Activated CD8-positive, alpha-beta T cell treated with anti-CD3 and anti-CD28 coated beads for 36 hours (primary cell): ENCODE results near the gene CRKL. TPM values are rescaled to one million over a fixed set of nuclear protein-coding genes. Genes with fewer than 3 reads are reported as not detected.

ENCODE experiments used
- ATAC-seq: fragments of 200-7000 bp; cut with Tn5 transposase; one replicate; pipeline ENCODE4 v1.10.0; 2021; ENCODE audit warnings: mild to moderate bottlenecking, moderate library complexity
- CTCF ChIA-PET: fragments of 350-600 bp; sonication (Branson Sonifier 250); formaldehyde crosslinking; loops from one replicate; lab custom pipeline; 2021; ENCODE audit warnings: antibody characterized with exemption; lab: Charles Lee
- POLR2A ChIA-PET: fragments of 350-600 bp; sonication (Branson Sonifier 250); formaldehyde crosslinking; loops from one replicate; lab custom pipeline; 2021; ENCODE audit warnings: antibody characterized with exemption; lab: Charles Lee
- DNase-seq: peaks from one replicate; pipeline ENCODE4 v3.0.0-alpha.2; 2020
- H3K27ac Mint-ChIP-seq: one replicate; pipeline ENCODE4 v1.8.0; 2021; ENCODE audit warnings: mild to moderate bottlenecking, mixed read lengths
- H3K27me3 Mint-ChIP-seq: one replicate; pipeline ENCODE4 v1.8.0; 2021; ENCODE audit warnings: mixed read lengths
- H3K36me3 Mint-ChIP-seq: one replicate; pipeline ENCODE4 v1.8.0; 2021; ENCODE audit warnings: low read depth, mixed read lengths
- H3K4me1 Mint-ChIP-seq: one replicate; pipeline ENCODE4 v1.8.0; 2021; ENCODE audit warnings: low read depth, mixed read lengths
- H3K4me3 Mint-ChIP-seq: one replicate; pipeline ENCODE4 v1.8.0; 2021; ENCODE audit warnings: mild to moderate bottlenecking, moderate library complexity, mixed read lengths
- H3K9me3 Mint-ChIP-seq: one replicate; pipeline ENCODE4 v1.8.0; 2021; ENCODE audit warnings: mixed read lengths
- intact Hi-C: fragments of 100-400 bp; cut with micrococcal nuclease; formaldehyde crosslinking; loops from one replicate; pipeline ENCODE4 v1.10.0; 2022
- total RNA-seq, 2 experiments: library from RNA; stranded (reverse); gene quantifications; one replicate each; pipeline ENCODE4 v1.2.3, GENCODE V29; 2021
- TF ChIP-seq, protein P1 (sequence below): fragments of 200-600 bp; IDR thresholded peaks from one replicate; pipeline ENCODE4 v1.8.0; 2022; ENCODE audit warnings: antibody characterized with exemption, mild to moderate bottlenecking

The CRKL gene
- total RNA-seq, 2 experiments from 2014 or later, result 99.1 to 102 TPM

DNA sequence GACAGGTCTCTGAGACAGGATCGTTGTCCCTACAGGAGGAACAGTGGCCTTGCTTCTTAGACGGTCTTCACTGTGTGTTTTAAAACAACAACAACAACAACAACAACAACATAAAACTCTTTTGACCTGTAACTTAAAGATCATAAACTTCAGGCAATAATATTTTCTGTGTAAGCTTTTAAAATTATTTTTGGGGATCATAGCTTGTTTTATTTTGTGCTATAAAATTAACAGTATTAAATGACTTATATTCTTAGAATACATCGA, 36.1 kb downstream of the CRKL start:
- TF ChIP-seq, protein P1, sequence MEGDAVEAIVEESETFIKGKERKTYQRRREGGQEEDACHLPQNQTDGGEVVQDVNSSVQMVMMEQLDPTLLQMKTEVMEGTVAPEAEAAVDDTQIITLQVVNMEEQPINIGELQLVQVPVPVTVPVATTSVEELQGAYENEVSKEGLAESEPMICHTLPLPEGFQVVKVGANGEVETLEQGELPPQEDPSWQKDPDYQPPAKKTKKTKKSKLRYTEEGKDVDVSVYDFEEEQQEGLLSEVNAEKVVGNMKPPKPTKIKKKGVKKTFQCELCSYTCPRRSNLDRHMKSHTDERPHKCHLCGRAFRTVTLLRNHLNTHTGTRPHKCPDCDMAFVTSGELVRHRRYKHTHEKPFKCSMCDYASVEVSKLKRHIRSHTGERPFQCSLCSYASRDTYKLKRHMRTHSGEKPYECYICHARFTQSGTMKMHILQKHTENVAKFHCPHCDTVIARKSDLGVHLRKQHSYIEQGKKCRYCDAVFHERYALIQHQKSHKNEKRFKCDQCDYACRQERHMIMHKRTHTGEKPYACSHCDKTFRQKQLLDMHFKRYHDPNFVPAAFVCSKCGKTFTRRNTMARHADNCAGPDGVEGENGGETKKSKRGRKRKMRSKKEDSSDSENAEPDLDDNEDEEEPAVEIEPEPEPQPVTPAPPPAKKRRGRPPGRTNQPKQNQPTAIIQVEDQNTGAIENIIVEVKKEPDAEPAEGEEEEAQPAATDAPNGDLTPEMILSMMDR, result no peak
- intact Hi-C loops, result no loop called here
- ChIA-PET CTCF (interaction anchor here (1.1 to 1.5 kb wide), 2 partner anchors 8 to 12 kb away, joined by 3 to 4 read pairs; no protein-coding TSS in a partner anchor), POLR2A (interaction anchor here (0.5 kb wide), 1 partner anchor 76 kb away, joined by 3 read pairs; no protein-coding TSS in a partner anchor)
- Mint-ChIP-seq H3K4me1 (peaks cover 23% of the 10 kb centered on the region), H3K4me3 (no peak overlapping the region), H3K9me3 (no peaks in the 10 kb centered on the region), H3K27ac (no peak overlapping the region), H3K27me3 (peaks cover 17% of the 10 kb centered on the region), H3K36me3 (peaks cover 20% of the 10 kb centered on the region)
- ATAC-seq, result no peak
- no peak for DNase-seq

DNA sequence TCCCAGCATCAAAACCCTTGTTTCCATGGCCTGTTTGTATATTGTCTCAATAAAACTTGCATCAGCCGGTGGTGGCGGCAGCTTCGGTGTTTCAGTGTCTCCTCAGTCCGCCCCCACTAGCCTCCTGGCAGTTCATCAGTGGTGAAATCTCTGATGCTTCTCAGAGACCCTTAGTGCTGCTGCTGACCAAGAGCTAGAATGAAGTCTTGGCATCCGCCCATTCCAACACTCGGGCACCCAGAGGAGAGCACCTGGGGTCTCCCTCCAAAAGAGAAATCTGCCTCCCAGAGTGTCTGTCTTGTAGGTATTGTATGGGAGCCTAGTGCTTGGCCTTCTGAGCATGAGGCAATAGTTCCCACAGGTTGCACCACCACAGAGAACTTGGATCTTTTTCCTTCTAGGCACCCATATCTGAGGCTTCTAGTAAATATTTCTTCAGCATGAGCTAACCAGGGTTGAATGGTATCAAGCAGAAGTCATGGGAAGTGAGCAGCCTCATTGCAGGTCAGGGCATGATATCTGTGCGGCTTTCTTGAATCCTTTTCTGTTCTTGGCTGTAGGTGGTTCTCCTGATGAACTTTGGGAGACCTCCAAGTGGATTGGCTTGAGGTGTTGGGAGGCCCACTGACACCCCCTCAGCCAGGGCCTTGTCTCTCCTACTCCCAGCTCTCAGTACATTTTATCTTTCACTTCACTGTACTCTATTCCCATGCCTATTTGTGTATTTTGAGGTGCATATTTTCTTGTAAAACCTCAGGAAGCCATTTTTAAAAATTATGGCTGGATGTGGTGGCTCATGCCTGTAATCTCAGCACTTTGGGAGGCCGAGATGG, 36.7 kb downstream of the CRKL start:
- POLR2A ChIA-PET, result interaction anchor here (0.5 kb wide), 1 partner anchor 76 kb away, joined by 3 read pairs; no protein-coding TSS in a partner anchor
- TF ChIP-seq, protein P1, result no peak
- Mint-ChIP-seq H3K9me3 (no peaks in the 10 kb centered on the region), H3K36me3 (peaks cover 18% of the 10 kb centered on the region), H3K27me3 (peaks cover 17% of the 10 kb centered on the region), H3K4me3 (no peak overlapping the region), H3K4me1 (peaks cover 17% of the 10 kb centered on the region), H3K27ac (peak overlapping the region; percentile 46)
- CTCF ChIA-PET, result interaction anchor here (1.1 to 1.5 kb wide), 2 partner anchors 8 to 13 kb away, joined by 3 to 4 read pairs; no protein-coding TSS in a partner anchor
- DNase-seq (no peak), ATAC-seq (no peak)
- intact Hi-C loops, result no loop called here

DNA sequence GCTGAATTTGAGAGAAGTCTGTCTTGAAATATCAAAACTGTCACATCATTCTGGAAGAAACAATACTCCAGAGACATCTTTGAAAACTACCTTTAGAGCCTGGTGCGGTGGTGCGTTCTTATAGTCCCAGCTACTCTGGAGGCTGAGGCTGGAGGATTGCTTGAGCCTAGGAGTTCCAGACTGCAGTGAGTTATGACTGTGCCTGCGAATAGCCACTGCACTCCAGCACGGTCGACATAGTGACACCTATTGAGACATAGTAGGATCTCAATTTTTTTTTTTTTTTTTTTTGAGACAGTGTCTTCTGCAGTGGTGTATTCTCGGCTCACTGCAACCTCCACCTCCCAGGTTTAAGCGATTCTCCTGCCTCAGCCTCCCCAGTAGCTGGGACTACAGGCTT, 38.3 kb downstream of the CRKL start:
- ChIA-PET POLR2A (interaction anchor here (0.9 kb wide), 1 partner anchor 36 kb away, joined by 3 read pairs; no protein-coding TSS in a partner anchor), CTCF (interaction anchor here (2.3 kb wide), 1 partner anchor 69 kb away, joined by 5 read pairs; no protein-coding TSS in a partner anchor)
- peaks cover 19% of the 10 kb centered on the region for H3K27me3 Mint-ChIP-seq
- peaks cover 11% of the 10 kb centered on the region for H3K4me1 Mint-ChIP-seq
- DNase-seq (no peak), ATAC-seq (no peak)
- H3K4me3 Mint-ChIP-seq, result no peak overlapping the region
- TF ChIP-seq, protein P1, result no peak
- H3K27ac Mint-ChIP-seq, result no peak overlapping the region
- peaks cover 10% of the 10 kb centered on the region for H3K36me3 Mint-ChIP-seq
- intact Hi-C loops, result no loop called here
- H3K9me3 Mint-ChIP-seq, result no peaks in the 10 kb centered on the region

DNA sequence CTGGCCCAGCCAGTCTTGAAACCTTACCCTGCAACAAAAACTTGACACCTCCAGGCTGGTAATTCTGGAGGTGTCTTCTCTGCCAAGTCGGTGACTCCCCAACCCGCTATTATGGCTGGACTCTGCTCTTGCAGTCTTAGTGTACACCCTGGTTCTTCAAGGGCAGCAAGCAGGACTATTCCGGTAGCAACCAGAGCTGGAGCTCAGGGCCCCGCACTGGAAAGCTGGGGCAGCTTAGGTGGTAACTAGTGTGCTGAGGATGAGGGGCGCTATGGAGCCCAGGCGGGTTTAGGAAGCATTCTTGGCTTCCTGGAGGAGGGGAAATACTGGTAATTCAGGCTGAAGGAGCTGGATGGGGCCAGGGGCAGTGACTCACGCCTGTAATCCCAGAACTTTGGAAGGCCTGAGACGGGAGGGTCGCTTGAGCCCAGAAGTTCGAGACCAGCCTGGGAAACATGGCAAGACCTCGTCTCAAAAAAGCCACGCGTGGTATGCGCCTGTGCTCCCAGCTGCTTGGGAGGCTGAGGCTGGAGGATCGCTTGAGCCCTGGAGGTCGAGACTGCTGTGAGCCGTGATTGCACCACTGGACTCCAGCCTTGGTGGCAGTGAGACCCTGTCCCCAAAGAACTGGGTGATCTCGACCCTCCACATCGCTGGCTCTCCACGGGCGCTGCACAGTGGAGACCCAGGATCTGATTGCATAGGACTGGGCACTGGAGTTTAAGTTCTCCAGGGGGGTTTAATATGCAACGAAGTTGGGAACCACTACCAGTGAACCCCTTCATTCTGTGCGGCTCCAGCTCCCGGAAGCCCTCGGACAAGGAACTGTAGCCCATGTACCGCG, 39.3 kb downstream of the CRKL start:
- no peaks in the 10 kb centered on the region for H3K9me3 Mint-ChIP-seq
- intact Hi-C loops, result no loop called here
- TF ChIP-seq, protein P1, result no peak
- peaks cover 10% of the 10 kb centered on the region for H3K36me3 Mint-ChIP-seq
- H3K4me3 Mint-ChIP-seq, result peak overlapping the region; percentile 26
- no peak overlapping the region for H3K27ac Mint-ChIP-seq
- DNase-seq, result no peak
- no peak for ATAC-seq
- H3K27me3 Mint-ChIP-seq, result peaks cover 19% of the 10 kb centered on the region
- peaks cover 12% of the 10 kb centered on the region for H3K4me1 Mint-ChIP-seq
- ChIA-PET CTCF (interaction anchor here (1.4 to 2.3 kb wide), 2 partner anchors 70 to 146 kb away, joined by 4 to 5 read pairs; no protein-coding TSS in a partner anchor), POLR2A (interaction anchor here (0.7 to 0.9 kb wide), 2 partner anchors 35 to 43 kb away, joined by 3 read pairs; no protein-coding TSS in a partner anchor)
